Activated B cell treated with CpG ODN at 0.5 μM for 24 hours (primary cell): ENCODE data around the gene MYO5C. TPM values are rescaled to one million over a fixed set of nuclear protein-coding genes. Genes with fewer than 3 reads are reported as not detected.
A peak's percentile ranks its signal among the peaks of the same experiment; 100 is the strongest.

Experiments
- ATAC-seq: fragments of 200-7000 bp; cut with Tn5 transposase; one replicate; pipeline ENCODE4 v1.10.0; 2021; ENCODE audit warnings: low read depth, mild to moderate bottlenecking, moderate library complexity
- CTCF ChIA-PET: fragments of 350-600 bp; sonication (Branson Sonifier 250); formaldehyde crosslinking; loops from one replicate; lab custom pipeline; 2021; ENCODE audit warnings: antibody characterized with exemption; lab: Charles Lee
- POLR2A ChIA-PET: fragments of 350-600 bp; sonication (Branson Sonifier 250); formaldehyde crosslinking; loops from one replicate; lab custom pipeline; 2021; ENCODE audit warnings: antibody characterized with exemption; lab: Charles Lee
- DNase-seq: peaks from one replicate; pipeline ENCODE4 v3.0.0; 2022
- H3K27ac Mint-ChIP-seq: one replicate; pipeline ENCODE4 v1.8.0; 2020; ENCODE audit warnings: mixed read lengths
- H3K27me3 Mint-ChIP-seq: one replicate; pipeline ENCODE4 v1.8.0; 2021; ENCODE audit warnings: mixed read lengths
- H3K36me3 Mint-ChIP-seq: one replicate; pipeline ENCODE4 v1.8.0; 2021; ENCODE audit warnings: low read depth, mixed read lengths
- H3K4me1 Mint-ChIP-seq: one replicate; pipeline ENCODE4 v1.8.0; 2021; ENCODE audit warnings: mixed read lengths
- H3K4me3 Mint-ChIP-seq: one replicate; pipeline ENCODE4 v1.8.0; 2020; ENCODE audit warnings: mild to moderate bottlenecking, mixed read lengths
- H3K9me3 Mint-ChIP-seq: one replicate; pipeline ENCODE4 v1.8.0; 2020; ENCODE audit warnings: mixed read lengths
- CTCF ChIP-seq: fragments of 200-600 bp; IDR thresholded peaks from one replicate; pipeline ENCODE4 v1.8.0; 2022; ENCODE audit warnings: antibody characterized with exemption, mild to moderate bottlenecking
- intact Hi-C: fragments of 100-400 bp; cut with micrococcal nuclease; formaldehyde crosslinking; loops from one replicate; pipeline ENCODE4 v1.15.1; 2024
- total RNA-seq: library from RNA; stranded (reverse); gene quantifications from 2 replicates; pipeline ENCODE4 v1.2.3, GENCODE V29; 2022

The MYO5C gene
- total RNA-seq, 1 donor from 2014 or later, result 3.3 TPM

DNA sequence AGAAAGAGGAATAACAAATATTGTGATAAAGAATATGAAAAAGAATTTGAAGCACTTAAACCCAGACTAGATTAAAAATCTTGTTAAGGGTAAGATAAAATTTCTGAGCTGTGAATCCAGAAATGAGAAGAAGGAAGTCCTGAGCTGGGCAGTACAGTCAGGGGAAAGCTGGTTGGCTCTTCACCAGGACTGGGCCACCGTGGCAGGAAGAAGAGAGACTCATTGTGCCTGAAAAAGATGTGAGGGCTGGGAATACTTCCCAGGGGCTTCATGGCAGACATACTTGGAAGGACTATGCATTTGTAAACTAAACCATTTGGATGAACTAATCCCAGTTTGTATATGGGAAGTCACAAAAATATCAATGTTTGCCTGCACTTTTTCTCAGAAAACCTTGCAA is 28.5 kb upstream of the MYO5C start:
- Mint-ChIP-seq H3K9me3 (no peaks in the 10 kb centered on the region), H3K27ac (no peak overlapping the region), H3K4me1 (no peaks in the 10 kb centered on the region), H3K27me3 (no peaks in the 10 kb centered on the region), H3K4me3 (no peak overlapping the region), H3K36me3 (peaks cover 78% of the 10 kb centered on the region)
- no peak for TF ChIP-seq CTCF
- no peak for ATAC-seq
- no peak for DNase-seq
- intact Hi-C loops, result no loop called here
- POLR2A ChIA-PET, result no interaction called here
- CTCF ChIA-PET, result interaction anchor here (0.6 kb wide), 2 partner anchors 67 to 81 kb away, joined by 4 read pairs; no protein-coding TSS in a partner anchor

DNA sequence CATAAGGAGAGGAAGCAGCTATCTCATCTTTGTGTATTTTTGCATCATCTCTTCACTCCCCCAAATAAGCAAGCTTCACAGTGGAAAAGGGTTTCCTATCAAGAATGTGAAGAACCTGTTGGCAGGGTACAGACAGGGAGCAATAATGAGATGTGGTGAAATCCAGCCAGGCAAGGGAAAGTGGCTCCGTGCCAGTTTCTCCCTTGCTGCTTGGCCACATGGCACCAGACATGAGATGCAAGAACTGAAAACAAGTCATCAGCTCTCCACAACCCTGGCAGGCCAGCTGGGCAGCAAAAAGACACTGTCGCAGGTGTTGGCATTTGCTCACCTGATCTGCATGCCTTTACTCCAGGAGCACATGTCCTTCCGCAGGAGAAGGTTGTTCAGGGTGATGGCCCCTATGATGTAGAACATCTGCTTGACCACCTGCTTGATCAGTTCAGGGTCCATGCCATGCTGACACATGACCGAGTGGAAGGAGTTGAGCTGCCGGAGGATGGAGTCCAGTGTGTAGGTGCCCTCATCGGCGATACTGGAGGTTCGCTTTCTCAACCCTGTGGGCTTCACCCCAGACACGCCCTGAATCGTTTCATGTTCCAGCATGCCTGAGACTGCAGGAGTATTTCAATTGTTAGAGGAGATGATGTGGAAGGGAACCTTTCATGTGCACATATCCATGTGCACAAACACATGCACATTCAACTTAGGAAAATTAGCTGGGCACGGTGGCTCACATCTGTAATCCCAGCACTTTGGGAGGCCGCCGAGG is 23.3 kb upstream of the MYO5C start:
- peaks cover 77% of the 10 kb centered on the region for H3K36me3 Mint-ChIP-seq
- intact Hi-C loops, result no loop called here

DNA sequence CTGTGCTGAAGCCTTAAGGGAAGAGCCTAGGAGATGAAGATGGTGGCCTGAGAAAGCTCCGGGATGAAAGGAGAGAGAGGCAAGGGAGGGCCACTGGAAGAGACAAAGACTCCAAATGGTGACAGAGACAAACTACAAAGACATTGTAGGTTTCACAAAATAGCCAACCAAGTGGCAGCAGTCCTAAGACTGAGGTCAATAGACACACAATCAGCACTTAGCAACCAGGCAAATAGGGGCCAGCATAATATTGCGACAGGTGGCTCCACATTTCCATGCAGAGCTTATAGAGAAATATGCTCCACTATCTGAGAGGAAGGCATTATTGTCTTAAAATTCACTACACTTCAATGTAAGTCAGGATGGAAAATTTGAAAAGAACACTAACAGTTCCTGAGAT is 22.1 kb upstream of the MYO5C start:
- intact Hi-C loops, result no loop called here
- H3K4me1 Mint-ChIP-seq, result no peaks in the 10 kb centered on the region
- ChIA-PET POLR2A (no interaction called here), CTCF (no interaction called here)
- no peak for ATAC-seq
- no peaks in the 10 kb centered on the region for H3K9me3 Mint-ChIP-seq
- no peak for DNase-seq
- H3K36me3 Mint-ChIP-seq, result peaks cover 82% of the 10 kb centered on the region
- no peaks in the 10 kb centered on the region for H3K27me3 Mint-ChIP-seq
- no peak overlapping the region for H3K27ac Mint-ChIP-seq
- no peak overlapping the region for H3K4me3 Mint-ChIP-seq
- TF ChIP-seq CTCF, result no peak

More for the DNA sequence above, 23.3 kb upstream of the MYO5C start:
- DNase-seq, result no peak
- Mint-ChIP-seq H3K4me1 (no peaks in the 10 kb centered on the region), H3K27ac (no peak overlapping the region), H3K4me3 (no peak overlapping the region), H3K27me3 (no peaks in the 10 kb centered on the region), H3K9me3 (no peaks in the 10 kb centered on the region)
- no peak for TF ChIP-seq CTCF
- ATAC-seq, result no peak
- CTCF ChIA-PET, result no interaction called here
- POLR2A ChIA-PET, result no interaction called here

GRCh38 chr15:52317022-52317421 is 21.4 kb upstream of the MYO5C start:
- CTCF ChIA-PET, result no interaction called here
- DNase-seq (no peak), ATAC-seq (no peak)
- Mint-ChIP-seq H3K27ac (no peak overlapping the region), H3K4me1 (no peaks in the 10 kb centered on the region), H3K9me3 (no peaks in the 10 kb centered on the region), H3K4me3 (no peak overlapping the region), H3K36me3 (peaks cover 80% of the 10 kb centered on the region), H3K27me3 (no peaks in the 10 kb centered on the region)
- TF ChIP-seq CTCF, result no peak
- intact Hi-C loops, result no loop called here
- POLR2A ChIA-PET, result no interaction called here

DNA sequence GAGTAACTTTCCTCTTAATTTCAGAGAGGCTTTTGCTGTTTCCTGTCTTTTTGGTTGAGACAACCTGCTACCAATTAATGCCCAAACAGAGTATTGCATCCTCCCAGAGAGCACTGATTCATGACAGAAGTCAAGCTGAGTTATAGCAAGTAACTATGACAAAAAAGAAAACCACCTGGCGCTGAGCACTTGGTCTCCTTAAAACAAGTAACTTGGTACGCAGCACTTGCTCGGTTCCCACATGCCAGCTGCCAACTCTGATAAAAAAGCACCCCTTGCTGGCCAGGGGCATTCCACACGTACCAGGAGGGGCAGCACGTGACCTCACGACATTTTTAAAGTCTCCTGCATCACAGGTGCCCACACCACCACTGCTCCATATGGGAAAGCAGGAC is 13.5 kb upstream of the MYO5C start:
- TF ChIP-seq CTCF, result no peak
- H3K36me3 Mint-ChIP-seq, result peaks cover 26% of the 10 kb centered on the region
- H3K27me3 Mint-ChIP-seq, result no peaks in the 10 kb centered on the region
- no peak overlapping the region for H3K4me3 Mint-ChIP-seq
- no peaks in the 10 kb centered on the region for H3K9me3 Mint-ChIP-seq
- ChIA-PET CTCF (interaction anchor here (1.0 to 1.7 kb wide), 5 partner anchors 30 to 82 kb away, joined by 3 to 9 read pairs (median 4); no protein-coding TSS in a partner anchor), POLR2A (interaction anchor here (0.7 to 1.6 kb wide), 5 partner anchors 19 to 201 kb away, joined by 3 to 12 read pairs (median 3); no protein-coding TSS in a partner anchor)
- peak overlapping the region; percentile 80 for H3K27ac Mint-ChIP-seq
- DNase-seq (no peak), ATAC-seq (peak; percentile 82)
- peaks cover 20% of the 10 kb centered on the region for H3K4me1 Mint-ChIP-seq
- intact Hi-C loops, result loop anchor here (1.0 kb wide), 3 partner anchors 14 to 53 kb away; partner anchors contain the start of gene MYO5C
